PFSK-1 (cell line): Measurements from ENCODE around the gene MAP1LC3A.

Experiments used
- POLR2AphosphoS5 ChIP-seq: IDR thresholded peaks from 2 replicates; pipeline ENCODE4 v1.6.1; 2012; ENCODE audit warnings: low read depth, mild to moderate bottlenecking, control low read depth, low read length, moderate library complexity
- TF ChIP-seq, protein P1 (sequence below), 2 experiments: IDR thresholded peaks; 2 replicates each; pipeline versions ENCODE4 v1.6.1 to v1.8.0; 2011 to 2012; ENCODE audit warnings: low read depth in 2 of 2, low read length in 2 of 2, control low read depth in 1 of 2, inconsistent platforms in 1 of 2, mild to moderate bottlenecking in 1 of 2, moderate library complexity in 1 of 2; ENCODE audit not compliant: insufficient read depth in 1 of 2

- TF ChIP-seq, protein P1, sequence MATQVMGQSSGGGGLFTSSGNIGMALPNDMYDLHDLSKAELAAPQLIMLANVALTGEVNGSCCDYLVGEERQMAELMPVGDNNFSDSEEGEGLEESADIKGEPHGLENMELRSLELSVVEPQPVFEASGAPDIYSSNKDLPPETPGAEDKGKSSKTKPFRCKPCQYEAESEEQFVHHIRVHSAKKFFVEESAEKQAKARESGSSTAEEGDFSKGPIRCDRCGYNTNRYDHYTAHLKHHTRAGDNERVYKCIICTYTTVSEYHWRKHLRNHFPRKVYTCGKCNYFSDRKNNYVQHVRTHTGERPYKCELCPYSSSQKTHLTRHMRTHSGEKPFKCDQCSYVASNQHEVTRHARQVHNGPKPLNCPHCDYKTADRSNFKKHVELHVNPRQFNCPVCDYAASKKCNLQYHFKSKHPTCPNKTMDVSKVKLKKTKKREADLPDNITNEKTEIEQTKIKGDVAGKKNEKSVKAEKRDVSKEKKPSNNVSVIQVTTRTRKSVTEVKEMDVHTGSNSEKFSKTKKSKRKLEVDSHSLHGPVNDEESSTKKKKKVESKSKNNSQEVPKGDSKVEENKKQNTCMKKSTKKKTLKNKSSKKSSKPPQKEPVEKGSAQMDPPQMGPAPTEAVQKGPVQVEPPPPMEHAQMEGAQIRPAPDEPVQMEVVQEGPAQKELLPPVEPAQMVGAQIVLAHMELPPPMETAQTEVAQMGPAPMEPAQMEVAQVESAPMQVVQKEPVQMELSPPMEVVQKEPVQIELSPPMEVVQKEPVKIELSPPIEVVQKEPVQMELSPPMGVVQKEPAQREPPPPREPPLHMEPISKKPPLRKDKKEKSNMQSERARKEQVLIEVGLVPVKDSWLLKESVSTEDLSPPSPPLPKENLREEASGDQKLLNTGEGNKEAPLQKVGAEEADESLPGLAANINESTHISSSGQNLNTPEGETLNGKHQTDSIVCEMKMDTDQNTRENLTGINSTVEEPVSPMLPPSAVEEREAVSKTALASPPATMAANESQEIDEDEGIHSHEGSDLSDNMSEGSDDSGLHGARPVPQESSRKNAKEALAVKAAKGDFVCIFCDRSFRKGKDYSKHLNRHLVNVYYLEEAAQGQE (IDR thresholded peaks at IDR 0.05; ENCODE audit: insufficient read depth in 1 of 2, low read depth in 2 of 2, low read length in 2 of 2): no peak
- TF ChIP-seq POLR2AphosphoS5: peak; percentile 35
Measured at GRCh38 chr20:34514897-34515483, 43.5 kb upstream of the MAP1LC3A start.
